MM.1S (cell line): ENCODE results near the gene RGL3.
"Not testable (repeated sequence)": the region's sequence is repeated elsewhere in the genome, so short reads cannot be mapped to it uniquely, and the experiment has no call there.

Experiments used
- EZH2 ChIP-seq: fragments of 300-600 bp; sonication (generic); optimal IDR thresholded peaks from 2 replicates; pipeline ENCODE3; 2017; ENCODE audit warnings: low read depth, mild to moderate bottlenecking, antibody characterized with exemption, low read length, mixed read lengths
- EZH2phosphoT487 ChIP-seq: fragments of 300-600 bp; sonication (generic); IDR thresholded peaks from 2 replicates; pipeline ENCODE4 v1.6.1; 2018; ENCODE audit warnings: antibody characterized with exemption, low read length
- TF ChIP-seq, protein P1 (sequence below): fragments of 300-600 bp; sonication (generic); IDR thresholded peaks from 2 replicates; pipeline ENCODE4 v1.5.1; 2016; ENCODE audit warnings: antibody characterized with exemption, low read length, mixed read lengths

DNA sequence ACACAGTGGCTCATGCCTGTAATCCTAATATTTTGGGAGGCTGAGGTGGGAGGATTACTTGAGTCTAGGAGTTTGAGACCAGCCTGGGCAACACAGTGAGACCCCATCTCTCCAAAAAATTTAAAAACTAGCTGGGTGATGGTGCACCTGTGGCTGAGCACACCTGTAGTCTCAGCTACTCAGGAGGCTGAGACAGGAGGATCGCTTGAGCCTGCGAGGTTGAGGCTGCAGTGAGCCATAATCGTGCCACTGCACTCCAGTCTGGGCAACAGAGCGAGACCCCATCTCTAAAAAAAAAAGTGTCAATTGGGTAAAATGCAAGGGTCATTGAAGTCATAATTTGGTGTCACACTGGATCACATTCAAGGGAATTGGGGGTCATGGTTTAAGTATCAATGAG is 65.0 kb downstream of the RGL3 start:
- TF ChIP-seq, protein P1, sequence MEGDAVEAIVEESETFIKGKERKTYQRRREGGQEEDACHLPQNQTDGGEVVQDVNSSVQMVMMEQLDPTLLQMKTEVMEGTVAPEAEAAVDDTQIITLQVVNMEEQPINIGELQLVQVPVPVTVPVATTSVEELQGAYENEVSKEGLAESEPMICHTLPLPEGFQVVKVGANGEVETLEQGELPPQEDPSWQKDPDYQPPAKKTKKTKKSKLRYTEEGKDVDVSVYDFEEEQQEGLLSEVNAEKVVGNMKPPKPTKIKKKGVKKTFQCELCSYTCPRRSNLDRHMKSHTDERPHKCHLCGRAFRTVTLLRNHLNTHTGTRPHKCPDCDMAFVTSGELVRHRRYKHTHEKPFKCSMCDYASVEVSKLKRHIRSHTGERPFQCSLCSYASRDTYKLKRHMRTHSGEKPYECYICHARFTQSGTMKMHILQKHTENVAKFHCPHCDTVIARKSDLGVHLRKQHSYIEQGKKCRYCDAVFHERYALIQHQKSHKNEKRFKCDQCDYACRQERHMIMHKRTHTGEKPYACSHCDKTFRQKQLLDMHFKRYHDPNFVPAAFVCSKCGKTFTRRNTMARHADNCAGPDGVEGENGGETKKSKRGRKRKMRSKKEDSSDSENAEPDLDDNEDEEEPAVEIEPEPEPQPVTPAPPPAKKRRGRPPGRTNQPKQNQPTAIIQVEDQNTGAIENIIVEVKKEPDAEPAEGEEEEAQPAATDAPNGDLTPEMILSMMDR, result not testable (repeated sequence)
- not testable (repeated sequence) for TF ChIP-seq EZH2phosphoT487, EZH2
